ENCODE results near the gene HSPA12A.

GRCh38 chr10:116785867-116786266 is 43.5 kb upstream of the HSPA12A start:
- no peak for TF ChIP-seq CTCF (IDR thresholded peaks at IDR 0.05; ENCODE audit: low read depth, low read length, poor library complexity, severe bottlenecking)
- no peak for TF ChIP-seq EZH2phosphoT487 (IDR thresholded peaks at IDR 0.05; ENCODE audit: borderline replicate concordance, low read length)

Measured in DOHH2 (cell line).